Measurements from ENCODE around the gene CST9L. TPM values are rescaled to one million over a fixed set of nuclear protein-coding genes. Genes with fewer than 3 reads are reported as not detected.
"Not testable (repeated sequence)": the region's sequence is repeated elsewhere in the genome, so short reads cannot be mapped to it uniquely, and the experiment has no call there.

Gene CST9L
- total RNA-seq, 1 donor from 2014 or later: not detected

GRCh38 chr20:23586735-23587525 lies 18.6 kb upstream of the CST9L start:
- DNase-seq (ENCODE audit: low read depth): no peak

GRCh38 chr20:23585808-23586734 lies 17.8 kb upstream of the CST9L start:
- DNase-seq (ENCODE audit: low read depth): no peak

GRCh38 chr20:23585449-23585807 lies 17.1 kb upstream of the CST9L start:
- no peak for DNase-seq (ENCODE audit: low read depth)

GRCh38 chr20:23584434-23585199 lies 16.3 kb upstream of the CST9L start:
- DNase-seq (ENCODE audit: low read depth): no peak

GRCh38 chr20:23583526-23583925 lies 15.2 kb upstream of the CST9L start:
- peak; percentile 71 for DNase-seq (ENCODE audit: low read depth)

GRCh38 chr20:23582293-23582692 lies 14.0 kb upstream of the CST9L start:
- DNase-seq (ENCODE audit: low read depth): no peak

- DNase-seq (ENCODE audit: low read depth): not testable (repeated sequence)
Observed at GRCh38 chr20:23581833-23582232, 13.5 kb upstream of the CST9L start.

GRCh38 chr20:23574977-23575376 lies 6.7 kb upstream of the CST9L start:
- DNase-seq (ENCODE audit: low read depth): no peak

GRCh38 chr20:23570178-23570760 lies 2.0 kb upstream of the CST9L start:
- DNase-seq (ENCODE audit: low read depth): no peak

GRCh38 chr20:23569570-23569969 lies 1.3 kb upstream of the CST9L start:
- no peak for DNase-seq (ENCODE audit: low read depth)

GRCh38 chr20:23568971-23569330 lies 667 bp upstream of the CST9L start:
- no peak for DNase-seq (ENCODE audit: low read depth)

GRCh38 chr20:23566199-23566932 lies 1.9 kb downstream of the CST9L start:
- DNase-seq (ENCODE audit: low read depth): no peak

GRCh38 chr20:23565503-23566045 lies 2.7 kb downstream of the CST9L start:
- no peak for DNase-seq (ENCODE audit: low read depth)

- no peak for DNase-seq (ENCODE audit: low read depth)
Observed at GRCh38 chr20:23564927-23565326, 3.4 kb downstream of the CST9L start.

- no peak for DNase-seq (ENCODE audit: low read depth)
Observed at GRCh38 chr20:23562721-23563342, 5.5 kb downstream of the CST9L start.

GRCh38 chr20:23554401-23554800 lies 13.9 kb downstream of the CST9L start:
- DNase-seq (ENCODE audit: low read depth): no peak

GRCh38 chr20:23551786-23552185 lies 16.5 kb downstream of the CST9L start:
- no peak for DNase-seq (ENCODE audit: low read depth)

GRCh38 chr20:23551383-23551782 lies 16.9 kb downstream of the CST9L start:
- no peak for DNase-seq (ENCODE audit: low read depth)

- no peak for DNase-seq (ENCODE audit: low read depth)
Observed at GRCh38 chr20:23550227-23550626, 18.1 kb downstream of the CST9L start.

GRCh38 chr20:23548408-23548807 lies 19.9 kb downstream of the CST9L start:
- no peak for DNase-seq (ENCODE audit: low read depth)
